ENCODE results near the gene AANAT. TPM values are rescaled to one million over a fixed set of nuclear protein-coding genes. Genes with fewer than 3 reads are reported as not detected.

AANAT gene
- total RNA-seq, 4 donors from 2014 or later = not detected

DNA sequence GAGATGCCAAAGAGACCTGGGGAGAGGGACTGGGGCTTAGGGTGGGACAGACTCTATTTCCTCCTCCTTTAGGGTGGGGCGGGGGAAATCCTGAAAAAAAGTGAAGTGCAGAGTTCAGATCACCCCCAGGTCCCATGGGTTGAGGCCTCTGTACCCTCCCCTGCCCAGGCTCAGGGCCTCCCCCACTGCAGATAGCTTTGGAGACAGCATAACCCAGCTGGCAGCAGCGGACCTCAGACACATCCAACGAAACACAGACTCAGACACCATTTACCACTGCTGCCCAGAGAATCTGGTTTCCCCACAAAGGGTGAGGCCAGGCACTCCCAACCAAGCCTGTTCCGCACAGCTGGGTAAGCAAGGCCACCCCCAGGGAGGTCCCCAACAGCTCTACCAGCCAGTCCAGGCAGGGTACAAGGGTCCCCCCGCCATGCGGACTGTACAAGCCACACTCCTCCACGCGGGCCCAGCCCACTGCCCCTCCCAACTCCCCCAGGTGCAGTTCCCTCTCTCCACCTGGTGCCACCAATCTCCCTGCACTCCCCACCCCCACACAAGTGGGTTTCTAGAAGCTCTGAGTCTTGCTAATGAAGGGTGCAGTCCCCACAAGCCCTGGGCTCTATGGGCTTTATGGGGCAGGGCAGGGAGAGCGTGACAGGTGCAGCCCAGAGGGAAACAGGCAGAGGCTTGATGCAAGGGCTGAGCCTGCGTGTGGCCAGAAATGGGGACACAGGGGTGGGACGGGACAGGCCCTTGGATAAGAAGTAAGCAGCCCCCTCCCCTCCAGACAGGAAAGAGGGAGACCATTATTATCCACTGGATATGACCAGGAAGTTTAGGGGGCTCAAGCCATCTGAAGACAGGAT, 25.0 kb downstream of the AANAT start:
- TF ChIP-seq, protein P1, sequence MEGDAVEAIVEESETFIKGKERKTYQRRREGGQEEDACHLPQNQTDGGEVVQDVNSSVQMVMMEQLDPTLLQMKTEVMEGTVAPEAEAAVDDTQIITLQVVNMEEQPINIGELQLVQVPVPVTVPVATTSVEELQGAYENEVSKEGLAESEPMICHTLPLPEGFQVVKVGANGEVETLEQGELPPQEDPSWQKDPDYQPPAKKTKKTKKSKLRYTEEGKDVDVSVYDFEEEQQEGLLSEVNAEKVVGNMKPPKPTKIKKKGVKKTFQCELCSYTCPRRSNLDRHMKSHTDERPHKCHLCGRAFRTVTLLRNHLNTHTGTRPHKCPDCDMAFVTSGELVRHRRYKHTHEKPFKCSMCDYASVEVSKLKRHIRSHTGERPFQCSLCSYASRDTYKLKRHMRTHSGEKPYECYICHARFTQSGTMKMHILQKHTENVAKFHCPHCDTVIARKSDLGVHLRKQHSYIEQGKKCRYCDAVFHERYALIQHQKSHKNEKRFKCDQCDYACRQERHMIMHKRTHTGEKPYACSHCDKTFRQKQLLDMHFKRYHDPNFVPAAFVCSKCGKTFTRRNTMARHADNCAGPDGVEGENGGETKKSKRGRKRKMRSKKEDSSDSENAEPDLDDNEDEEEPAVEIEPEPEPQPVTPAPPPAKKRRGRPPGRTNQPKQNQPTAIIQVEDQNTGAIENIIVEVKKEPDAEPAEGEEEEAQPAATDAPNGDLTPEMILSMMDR (IDR thresholded peaks at IDR 0.05; ENCODE audit: low read depth) = no peak

GRCh38 chr17:76492989-76493501, 25.6 kb downstream of the AANAT start:
- TF ChIP-seq, protein P1 (IDR thresholded peaks at IDR 0.05; ENCODE audit: low read depth) = no peak

- TF ChIP-seq, protein P1 (IDR thresholded peaks at IDR 0.05; ENCODE audit: low read depth) = no peak
Measured at GRCh38 chr17:76493505-76494167, 26.2 kb downstream of the AANAT start.

GRCh38 chr17:76495663-76496400, 28.4 kb downstream of the AANAT start:
- TF ChIP-seq, protein P1 (IDR thresholded peaks at IDR 0.05; ENCODE audit: low read depth) = no peak

GRCh38 chr17:76496464-76496863, 29.1 kb downstream of the AANAT start:
- TF ChIP-seq, protein P1 (IDR thresholded peaks at IDR 0.05; ENCODE audit: low read depth) = no peak

DNA sequence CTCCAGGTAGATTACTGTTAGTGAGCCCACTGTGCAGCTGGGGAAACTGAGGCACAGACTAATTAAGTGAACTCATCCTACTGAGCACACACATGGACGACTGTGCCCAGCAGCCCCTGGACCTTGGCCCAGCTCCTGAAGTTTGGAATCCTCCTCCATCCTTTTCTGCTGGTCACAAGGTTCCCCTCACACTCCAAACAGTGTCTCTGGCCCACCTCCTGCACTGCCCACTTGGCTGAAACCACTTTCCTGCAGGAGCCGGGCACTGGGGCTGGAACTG, 30.2 kb downstream of the AANAT start:
- TF ChIP-seq, protein P1 (IDR thresholded peaks at IDR 0.05; ENCODE audit: low read depth) = no peak

Measured in subcutaneous adipose tissue (tissue), 4 donors.